ENCODE data around the gene BANK1.

The BANK1 gene

GRCh38 chr4:101825953-101826352, 35.4 kb downstream of the BANK1 start:
- no peak overlapping the region for H3K27ac ChIP-seq
- no peak for DNase-seq (ENCODE audit: low spot score)
- no peak for TF ChIP-seq CTCF (conservative IDR thresholded peaks at IDR 0.05; ENCODE audit: low read depth)
- CTCF ChIA-PET: no interaction called here
- POLR2A ChIA-PET (ENCODE audit: low non-redundant PET): no interaction called here

GRCh38 chr4:101831816-101832215, 41.3 kb downstream of the BANK1 start:
- ChIA-PET CTCF (no interaction called here), POLR2A (ENCODE audit: low non-redundant PET) (no interaction called here)
- no peak for DNase-seq (ENCODE audit: low spot score)
- H3K27ac ChIP-seq: no peak overlapping the region
- TF ChIP-seq CTCF (conservative IDR thresholded peaks at IDR 0.05; ENCODE audit: low read depth): no peak

GRCh38 chr4:101833480-101833879, 43.0 kb downstream of the BANK1 start:
- ChIA-PET POLR2A (ENCODE audit: low non-redundant PET) (no interaction called here), CTCF (no interaction called here)
- no peak for TF ChIP-seq CTCF (conservative IDR thresholded peaks at IDR 0.05; ENCODE audit: low read depth)
- no peak for DNase-seq (ENCODE audit: low spot score)
- no peak overlapping the region for H3K27ac ChIP-seq

GRCh38 chr4:101835121-101835904, 44.8 kb downstream of the BANK1 start:
- peak; percentile 52 for DNase-seq (ENCODE audit: low spot score)
- ChIA-PET CTCF (interaction anchor here (0.6 kb wide), 3 partner anchors 791 to 1542 kb away, joined by 3 to 4 read pairs (median 4); no protein-coding TSS in a partner anchor), POLR2A (ENCODE audit: low non-redundant PET) (no interaction called here)
- no peak for TF ChIP-seq CTCF (conservative IDR thresholded peaks at IDR 0.05; ENCODE audit: low read depth)
- no peak overlapping the region for H3K27ac ChIP-seq

- no peak overlapping the region for H3K27ac ChIP-seq
- no peak for DNase-seq (ENCODE audit: low spot score)
- no peak for TF ChIP-seq CTCF (conservative IDR thresholded peaks at IDR 0.05; ENCODE audit: low read depth)
- ChIA-PET POLR2A (ENCODE audit: low non-redundant PET) (no interaction called here), CTCF (interaction anchor here (0.7 kb wide), 1 partner anchor 40 kb away, joined by 6 read pairs; no protein-coding TSS in a partner anchor)
These were observed 52.5 kb downstream of the BANK1 start for GRCh38 chr4:101843054-101843453.

GRCh38 chr4:101846550-101846949, 56.0 kb downstream of the BANK1 start:
- no peak overlapping the region for H3K27ac ChIP-seq
- DNase-seq (ENCODE audit: low spot score): no peak
- CTCF ChIA-PET: no interaction called here
- TF ChIP-seq CTCF (conservative IDR thresholded peaks at IDR 0.05; ENCODE audit: low read depth): no peak
- POLR2A ChIA-PET (ENCODE audit: low non-redundant PET): no interaction called here
